ENCODE results near the gene ARRB2.

DNA sequence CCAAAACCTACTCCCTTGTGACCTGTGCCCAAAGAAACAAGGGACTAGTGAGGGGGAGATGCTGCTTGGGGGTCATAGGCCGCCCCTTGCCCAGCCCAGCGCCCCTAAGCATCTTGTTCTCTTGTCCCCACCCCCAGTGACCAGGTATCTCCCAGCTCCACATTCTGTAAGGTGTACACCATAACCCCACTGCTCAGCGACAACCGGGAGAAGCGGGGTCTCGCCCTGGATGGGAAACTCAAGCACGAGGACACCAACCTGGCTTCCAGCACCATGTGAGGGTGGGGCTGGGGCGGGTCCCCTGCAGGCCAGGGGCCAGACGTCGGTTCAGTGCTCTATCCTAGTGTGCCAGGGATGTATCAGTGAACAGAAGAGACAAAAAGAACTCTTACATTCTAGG is 8.7 kb downstream of the ARRB2 start:
- TF ChIP-seq, protein P1, sequence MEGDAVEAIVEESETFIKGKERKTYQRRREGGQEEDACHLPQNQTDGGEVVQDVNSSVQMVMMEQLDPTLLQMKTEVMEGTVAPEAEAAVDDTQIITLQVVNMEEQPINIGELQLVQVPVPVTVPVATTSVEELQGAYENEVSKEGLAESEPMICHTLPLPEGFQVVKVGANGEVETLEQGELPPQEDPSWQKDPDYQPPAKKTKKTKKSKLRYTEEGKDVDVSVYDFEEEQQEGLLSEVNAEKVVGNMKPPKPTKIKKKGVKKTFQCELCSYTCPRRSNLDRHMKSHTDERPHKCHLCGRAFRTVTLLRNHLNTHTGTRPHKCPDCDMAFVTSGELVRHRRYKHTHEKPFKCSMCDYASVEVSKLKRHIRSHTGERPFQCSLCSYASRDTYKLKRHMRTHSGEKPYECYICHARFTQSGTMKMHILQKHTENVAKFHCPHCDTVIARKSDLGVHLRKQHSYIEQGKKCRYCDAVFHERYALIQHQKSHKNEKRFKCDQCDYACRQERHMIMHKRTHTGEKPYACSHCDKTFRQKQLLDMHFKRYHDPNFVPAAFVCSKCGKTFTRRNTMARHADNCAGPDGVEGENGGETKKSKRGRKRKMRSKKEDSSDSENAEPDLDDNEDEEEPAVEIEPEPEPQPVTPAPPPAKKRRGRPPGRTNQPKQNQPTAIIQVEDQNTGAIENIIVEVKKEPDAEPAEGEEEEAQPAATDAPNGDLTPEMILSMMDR (IDR thresholded peaks at IDR 0.05): no peak
- no peak for TF ChIP-seq POLR2A (IDR thresholded peaks at IDR 0.05)

Measured in thyroid gland (tissue), 4 donors.